ENCODE data around the gene PTK7.
"Not testable (repeated sequence)": the region's sequence is repeated elsewhere in the genome, so short reads cannot be mapped to it uniquely, and the experiment has no call there.

PTK7 gene

GRCh38 chr6:43127877-43128276 is 51.8 kb downstream of the PTK7 start:
- Histone ChIP-seq H3K27ac (no peak overlapping the region), H3K36me3 (ENCODE audit: control insufficient read depth, insufficient read depth, low read length) (no peaks in the 10 kb centered on the region), H3K4me1 (peaks cover 3% of the 10 kb centered on the region), H3K4me2 (ENCODE audit: low read length) (no peak overlapping the region), H2AFZ (no peak overlapping the region), H3K79me2 (peaks cover 7% of the 10 kb centered on the region), H3K27me3 (ENCODE audit: control insufficient read depth, insufficient read depth, low read length) (no peaks in the 10 kb centered on the region), H3K9ac (no peak overlapping the region), H3K4me3 (ENCODE audit: low read depth, low read length) (no peak overlapping the region), H3K9me3 (ENCODE audit: control insufficient read depth, low read length) (no peaks in the 10 kb centered on the region)
- no peak for TF ChIP-seq CTCF (IDR thresholded peaks at IDR 0.05)

GRCh38 chr6:43128926-43129325 is 52.8 kb downstream of the PTK7 start:
- H3K4me1 ChIP-seq: peaks cover 3% of the 10 kb centered on the region
- H2AFZ ChIP-seq: no peak overlapping the region
- no peak overlapping the region for H3K27ac ChIP-seq
- H3K27me3 ChIP-seq (ENCODE audit: control insufficient read depth, insufficient read depth, low read length): no peaks in the 10 kb centered on the region
- H3K9ac ChIP-seq: no peak overlapping the region
- H3K79me2 ChIP-seq: peaks cover 5% of the 10 kb centered on the region
- no peak for TF ChIP-seq CTCF (IDR thresholded peaks at IDR 0.05)
- H3K4me3 ChIP-seq (ENCODE audit: low read depth, low read length): no peak overlapping the region
- no peak overlapping the region for H3K4me2 ChIP-seq (ENCODE audit: low read length)
- H3K36me3 ChIP-seq (ENCODE audit: control insufficient read depth, insufficient read depth, low read length): no peaks in the 10 kb centered on the region
- no peaks in the 10 kb centered on the region for H3K9me3 ChIP-seq (ENCODE audit: control insufficient read depth, low read length)

- Histone ChIP-seq H3K27me3 (ENCODE audit: control insufficient read depth, insufficient read depth, low read length) (no peaks in the 10 kb centered on the region), H3K27ac (no peak overlapping the region), H3K9me3 (ENCODE audit: control insufficient read depth, low read length) (no peaks in the 10 kb centered on the region), H3K4me3 (ENCODE audit: low read depth, low read length) (no peak overlapping the region), H3K36me3 (ENCODE audit: control insufficient read depth, insufficient read depth, low read length) (no peaks in the 10 kb centered on the region), H3K4me1 (peaks cover 3% of the 10 kb centered on the region), H3K4me2 (ENCODE audit: low read length) (no peak overlapping the region), H3K9ac (no peak overlapping the region), H2AFZ (no peak overlapping the region), H3K79me2 (peaks cover 5% of the 10 kb centered on the region)
- TF ChIP-seq CTCF (IDR thresholded peaks at IDR 0.05): peak; percentile 73
These were observed 53.5 kb downstream of the PTK7 start for GRCh38 chr6:43129434-43130194.

- H3K4me2 ChIP-seq (ENCODE audit: low read length): no peak overlapping the region
- no peak overlapping the region for H2AFZ ChIP-seq
- no peak overlapping the region for H3K4me3 ChIP-seq (ENCODE audit: low read depth, low read length)
- H3K9ac ChIP-seq: no peak overlapping the region
- no peak for TF ChIP-seq CTCF (IDR thresholded peaks at IDR 0.05)
- no peak overlapping the region for H3K27ac ChIP-seq
- peaks cover 5% of the 10 kb centered on the region for H3K79me2 ChIP-seq
- H3K4me1 ChIP-seq: peaks cover 3% of the 10 kb centered on the region
- no peaks in the 10 kb centered on the region for H3K27me3 ChIP-seq (ENCODE audit: control insufficient read depth, insufficient read depth, low read length)
- H3K9me3 ChIP-seq (ENCODE audit: control insufficient read depth, low read length): no peaks in the 10 kb centered on the region
- H3K36me3 ChIP-seq (ENCODE audit: control insufficient read depth, insufficient read depth, low read length): no peaks in the 10 kb centered on the region
These were observed 54.3 kb downstream of the PTK7 start for GRCh38 chr6:43130429-43130828.

- not testable (repeated sequence) for H2AFZ ChIP-seq; H3K27ac ChIP-seq; H3K4me1 ChIP-seq; H3K27me3 ChIP-seq (ENCODE audit: control insufficient read depth, insufficient read depth, low read length); H3K9me3 ChIP-seq (ENCODE audit: control insufficient read depth, low read length); H3K79me2 ChIP-seq; H3K36me3 ChIP-seq (ENCODE audit: control insufficient read depth, insufficient read depth, low read length); H3K4me2 ChIP-seq (ENCODE audit: low read length); H3K4me3 ChIP-seq (ENCODE audit: low read depth, low read length); H3K9ac ChIP-seq
These were observed 55.3 kb downstream of the PTK7 start for GRCh38 chr6:43131379-43131778.

Measured in parathyroid adenoma (tissue), 2 donors.